HUES64 (cell line): ENCODE measurements around the gene WDR90.
"Not testable (repeated sequence)": the region's sequence is repeated elsewhere in the genome, so short reads cannot be mapped to it uniquely, and the experiment has no call there.

ENCODE experiments used
- H3K27ac ChIP-seq: 2 replicates; pipeline ENCODE4 v1.7.0; 2013; ENCODE audit warnings: low read depth, low read length, inconsistent platforms
- H3K27me3 ChIP-seq: 2 replicates; pipeline ENCODE4 v1.6.1; 2013; ENCODE audit warnings: mild to moderate bottlenecking, low read length; ENCODE audit not compliant: insufficient read depth
- H3K36me3 ChIP-seq: 2 replicates; pipeline ENCODE4 v1.6.1; 2013; ENCODE audit warnings: mild to moderate bottlenecking, low read length; ENCODE audit not compliant: insufficient read depth
- H3K4me1 ChIP-seq: 2 replicates; pipeline ENCODE4 v1.6.1; 2013; ENCODE audit warnings: mild to moderate bottlenecking, low read length, moderate library complexity; ENCODE audit not compliant: insufficient read depth
- H3K4me3 ChIP-seq: 2 replicates; pipeline ENCODE4 v1.5.1; 2013; ENCODE audit warnings: mild to moderate bottlenecking, low read length, moderate library complexity
- H3K9ac ChIP-seq: 2 replicates; pipeline ENCODE4 v1.6.1; 2013; ENCODE audit warnings: mild to moderate bottlenecking, low read depth, low read length
- H3K9me3 ChIP-seq: 2 replicates; pipeline ENCODE4 v1.6.1; 2013; ENCODE audit warnings: low read depth, low read length; ENCODE audit not compliant: insufficient read depth
- WGBS: fragments of 150-250, 120-280 bp; methylation state at CpG from one replicate; pipeline ENCODE4 v1.1.7; 2013; ENCODE audit warnings: missing lambda C conversion rate; 5-methylcytosine and 5-hydroxymethylcytosine counted together

WDR90 gene

DNA sequence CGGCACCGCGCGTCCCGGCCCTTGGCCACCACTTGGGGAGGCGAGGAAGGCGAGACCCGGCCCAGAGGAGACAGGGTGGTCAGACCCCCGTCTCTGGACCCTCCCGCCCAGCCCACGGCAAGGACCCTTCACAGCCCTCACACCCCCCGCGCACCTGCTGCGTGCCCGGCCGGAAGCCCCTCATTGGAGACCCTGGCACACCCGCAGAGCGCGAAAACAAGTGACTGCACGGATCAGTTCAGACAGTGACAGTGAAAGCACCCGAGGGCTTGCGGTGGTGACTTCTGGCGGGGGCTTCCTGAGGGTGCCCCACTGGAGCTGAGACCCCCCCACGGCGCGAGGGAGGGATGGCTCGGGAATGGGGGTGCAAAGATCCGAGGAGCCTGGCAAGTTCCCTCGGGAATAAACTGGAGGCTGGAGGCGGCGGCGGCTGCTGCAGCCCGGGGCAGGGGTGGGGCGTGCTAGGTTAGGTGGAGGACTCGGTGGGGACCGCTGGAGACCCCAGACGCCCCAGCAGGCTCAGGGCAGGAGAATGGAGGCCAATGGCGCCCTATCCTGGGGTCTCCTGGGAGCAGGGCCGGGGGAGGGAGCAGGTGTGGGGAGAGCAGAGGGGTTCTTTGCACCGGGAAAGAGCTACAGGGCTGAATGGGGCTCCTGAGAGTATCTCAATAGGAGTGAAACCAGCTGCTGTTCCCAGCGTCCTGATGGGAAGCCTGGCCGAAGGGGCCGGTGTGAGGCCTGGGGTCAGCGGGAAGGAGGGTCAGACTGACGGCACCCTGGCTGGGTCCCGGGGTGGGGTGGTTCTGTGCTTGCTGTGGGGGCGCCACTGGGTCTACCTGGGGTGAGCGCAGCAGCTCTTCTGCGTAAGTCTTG is 57.3 kb downstream of the WDR90 start:
- no peak overlapping the region for H3K9ac ChIP-seq
- H3K4me3 ChIP-seq = peak overlapping the region; percentile 51
- no peaks in the 10 kb centered on the region for H3K36me3 ChIP-seq
- no peak overlapping the region for H3K27ac ChIP-seq
- WGBS = 6% methylated on average over 49 of the region's 49 CpGs
- peaks cover 97% of the 10 kb centered on the region for H3K27me3 ChIP-seq
- H3K4me1 ChIP-seq = no peaks in the 10 kb centered on the region
- H3K9me3 ChIP-seq = no peaks in the 10 kb centered on the region

DNA sequence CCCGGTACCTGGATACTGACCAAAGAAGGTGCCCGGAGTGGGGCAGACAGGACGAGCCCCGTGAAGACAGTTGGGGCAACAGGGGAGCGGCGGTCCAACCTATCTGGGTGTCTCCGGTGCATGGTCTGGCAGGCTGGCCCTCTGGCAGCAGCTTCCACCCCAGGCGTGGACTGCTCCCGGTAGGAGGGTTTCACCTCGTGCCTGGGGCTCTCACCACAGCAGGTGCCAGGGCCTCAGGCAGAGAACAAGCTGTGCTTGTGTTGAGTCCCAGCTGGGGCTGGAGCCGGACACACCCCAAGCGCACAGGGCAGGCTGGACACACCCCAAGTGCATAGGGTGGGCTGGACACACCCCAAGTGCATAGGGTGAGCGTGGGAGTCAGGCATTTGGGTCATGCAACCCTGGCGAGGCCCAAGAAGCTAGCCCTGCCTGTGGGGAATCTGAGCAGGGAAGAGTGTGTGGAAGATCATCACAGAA is 57.9 kb downstream of the WDR90 start:
- H3K9ac ChIP-seq = no peak overlapping the region
- H3K4me3 ChIP-seq = no peak overlapping the region; the same call in 1 of the 2 replicates
- no peaks in the 10 kb centered on the region for H3K4me1 ChIP-seq
- 44% methylated on average over 14 of the region's 14 CpGs for WGBS
- H3K27ac ChIP-seq = no peak overlapping the region
- no peaks in the 10 kb centered on the region for H3K36me3 ChIP-seq
- no peaks in the 10 kb centered on the region for H3K9me3 ChIP-seq
- peaks cover 92% of the 10 kb centered on the region for H3K27me3 ChIP-seq

DNA sequence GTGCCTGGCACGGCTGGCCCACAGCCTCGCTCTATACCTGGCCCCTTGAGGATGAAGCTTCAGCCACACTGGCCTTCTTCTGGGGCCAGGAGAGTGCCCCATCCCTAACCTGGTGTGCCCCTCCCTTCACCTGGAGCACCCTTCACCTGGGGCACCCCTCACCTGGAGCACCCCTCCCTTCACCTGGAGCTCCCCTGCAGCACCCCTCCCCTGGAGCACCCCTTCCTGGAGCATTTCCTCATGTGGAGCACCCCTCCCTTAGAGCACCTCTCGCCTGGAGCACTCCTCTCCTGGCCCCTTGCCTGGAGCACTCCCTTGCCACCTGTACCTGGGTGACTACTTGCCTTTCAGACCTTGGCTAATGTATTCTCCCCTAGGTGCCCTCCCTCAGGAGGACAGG is 58.9 kb downstream of the WDR90 start:
- 65% methylated on average over 3 of the region's 3 CpGs for WGBS

DNA sequence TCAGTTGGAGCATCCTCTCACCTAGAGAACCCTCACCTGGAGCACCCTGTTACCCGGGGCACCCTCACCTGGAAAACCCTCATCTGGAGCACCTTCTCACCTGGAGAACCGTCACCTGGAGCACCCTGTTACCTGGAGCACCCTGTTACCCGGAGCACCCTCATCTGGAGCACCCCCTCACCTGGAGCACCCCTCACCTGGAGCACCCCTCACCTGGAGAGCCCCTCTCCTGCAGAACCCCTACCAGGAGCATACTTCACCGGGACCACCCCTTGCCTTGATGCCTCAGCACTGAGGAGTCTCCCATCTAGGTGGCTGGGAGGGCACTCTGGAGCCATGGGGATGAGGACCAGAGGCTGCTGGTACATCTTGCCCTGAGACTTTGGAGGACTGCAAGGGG is 59.8 kb downstream of the WDR90 start:
- Histone ChIP-seq H3K27ac (no peak overlapping the region), H3K9me3 (no peaks in the 10 kb centered on the region), H3K27me3 (peaks cover 79% of the 10 kb centered on the region), H3K4me3 (no peak overlapping the region), H3K36me3 (no peaks in the 10 kb centered on the region), H3K4me1 (no peaks in the 10 kb centered on the region), H3K9ac (no peak overlapping the region)
- WGBS = 82% methylated on average over 3 of the region's 4 CpGs

More for the DNA sequence above, 58.9 kb downstream of the WDR90 start:
- H3K9ac ChIP-seq = no peak overlapping the region
- H3K36me3 ChIP-seq = no peaks in the 10 kb centered on the region
- no peaks in the 10 kb centered on the region for H3K9me3 ChIP-seq
- no peaks in the 10 kb centered on the region for H3K4me1 ChIP-seq
- H3K27ac ChIP-seq = no peak overlapping the region
- H3K27me3 ChIP-seq = peaks cover 83% of the 10 kb centered on the region
- H3K4me3 ChIP-seq = no peak overlapping the region

DNA sequence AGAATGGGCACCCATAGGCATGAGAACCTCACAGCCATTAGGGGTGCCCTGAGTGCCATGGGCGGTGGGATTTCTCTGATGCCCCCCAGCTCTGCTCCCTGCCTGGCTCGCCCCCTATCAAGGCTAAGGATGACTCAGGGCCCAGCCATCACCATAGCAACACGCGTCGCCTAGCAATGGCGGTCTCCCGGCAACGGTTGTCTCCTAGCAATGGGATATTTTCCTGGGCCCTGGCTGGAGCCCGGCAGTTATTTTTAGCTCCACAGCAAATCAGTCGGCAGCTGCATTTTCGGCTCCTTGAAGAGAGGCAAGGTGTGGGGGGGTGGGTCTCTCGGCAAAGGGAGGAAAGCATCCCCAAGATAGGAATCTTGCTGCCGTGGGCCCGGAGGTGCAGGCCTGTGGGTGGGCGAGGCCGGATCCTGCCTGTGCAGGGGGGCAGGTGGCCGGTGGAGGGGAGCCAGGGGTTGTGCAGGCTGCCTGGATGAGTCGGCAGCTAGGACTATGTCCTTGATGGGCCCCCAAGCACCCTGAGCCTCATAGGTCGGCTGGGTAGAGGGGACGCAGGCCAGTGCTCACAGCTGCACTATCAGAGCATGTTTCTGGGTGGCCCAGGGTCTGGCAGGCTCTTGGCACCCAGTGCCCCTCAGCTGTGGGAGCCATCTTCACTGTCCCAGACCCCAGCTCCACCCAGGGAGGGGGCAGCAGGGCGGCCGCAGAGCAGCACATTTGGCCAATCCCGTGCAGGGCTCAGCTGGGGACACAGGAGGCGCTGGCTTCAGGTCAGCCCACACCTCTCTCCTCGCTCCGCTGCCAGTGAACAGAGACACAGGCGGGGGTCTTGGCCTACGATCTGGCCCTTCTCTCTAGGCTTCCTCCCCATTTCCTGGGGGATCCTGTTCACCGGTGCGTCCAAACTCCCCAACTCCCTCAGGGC is 60.7 kb downstream of the WDR90 start:
- H3K27me3 ChIP-seq = peaks cover 78% of the 10 kb centered on the region
- H3K9me3 ChIP-seq = no peaks in the 10 kb centered on the region
- H3K9ac ChIP-seq = no peak overlapping the region
- H3K4me1 ChIP-seq = no peaks in the 10 kb centered on the region
- no peak overlapping the region for H3K4me3 ChIP-seq
- 45% methylated on average over 30 of the region's 30 CpGs for WGBS
- H3K36me3 ChIP-seq = no peaks in the 10 kb centered on the region
- no peak overlapping the region for H3K27ac ChIP-seq

DNA sequence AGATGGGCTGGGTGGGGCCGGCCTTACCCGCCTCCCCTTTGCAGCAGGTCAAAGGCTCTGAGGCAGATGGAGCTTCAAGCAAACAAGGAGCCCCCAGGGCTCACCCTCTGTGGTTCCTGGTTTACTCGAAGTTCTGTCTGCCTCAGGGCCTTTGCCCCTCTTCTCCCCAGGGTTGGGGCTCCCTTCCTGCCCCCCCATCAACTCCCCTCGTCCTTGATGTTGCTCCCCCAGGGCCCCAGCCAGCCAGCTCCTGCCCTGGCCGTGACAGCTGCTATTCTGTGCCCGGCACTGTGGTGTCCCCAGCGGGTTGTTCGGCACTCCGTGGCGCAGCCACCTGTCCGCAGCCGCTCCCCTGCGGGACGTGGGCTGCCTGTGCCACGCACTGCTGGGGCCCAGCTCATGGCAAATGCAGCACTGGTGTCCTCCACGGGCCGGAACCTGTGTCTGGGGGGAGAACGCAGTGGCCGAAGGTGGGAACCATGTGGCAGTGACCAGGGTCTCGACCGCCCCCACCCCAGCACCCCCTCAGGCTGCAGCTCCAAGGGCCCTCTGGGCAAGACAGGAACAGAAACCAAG is 61.4 kb downstream of the WDR90 start:
- Histone ChIP-seq H3K27ac (no peak overlapping the region), H3K4me3 (no peak overlapping the region), H3K4me1 (no peaks in the 10 kb centered on the region), H3K9ac (no peak overlapping the region), H3K27me3 (peaks cover 75% of the 10 kb centered on the region), H3K9me3 (no peaks in the 10 kb centered on the region), H3K36me3 (no peaks in the 10 kb centered on the region)
- WGBS = 82% methylated on average over 21 of the region's 21 CpGs

DNA sequence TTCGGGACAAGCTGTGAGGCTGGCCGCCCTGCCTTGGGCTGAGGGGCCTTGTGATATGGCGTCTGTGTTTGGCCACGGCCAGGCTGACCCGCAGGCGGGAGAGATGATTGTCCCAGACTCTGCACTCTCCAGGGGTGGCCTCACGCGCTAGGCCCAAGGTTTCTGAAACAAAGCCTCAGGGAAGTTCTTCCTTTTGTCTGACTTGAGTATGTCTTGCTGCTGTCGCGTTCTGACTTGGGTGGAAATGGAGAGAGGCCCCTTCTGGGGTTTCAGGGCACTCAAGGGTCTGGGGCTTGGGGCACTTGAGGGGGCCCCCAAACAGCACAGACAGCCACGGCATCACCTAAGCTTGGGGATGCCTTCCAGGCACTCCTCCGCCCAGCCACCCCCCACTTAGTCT is 61.9 kb downstream of the WDR90 start:
- Histone ChIP-seq H3K36me3 (no peaks in the 10 kb centered on the region), H3K4me3 (no peak overlapping the region), H3K9me3 (no peaks in the 10 kb centered on the region), H3K27me3 (peaks cover 77% of the 10 kb centered on the region), H3K27ac (no peak overlapping the region), H3K4me1 (0 out of 2 replicates have a peak, but pooled peaks cover 3% of the 10 kb centered on the region), H3K9ac (no peak overlapping the region)
- 82% methylated on average over 12 of the region's 12 CpGs for WGBS

DNA sequence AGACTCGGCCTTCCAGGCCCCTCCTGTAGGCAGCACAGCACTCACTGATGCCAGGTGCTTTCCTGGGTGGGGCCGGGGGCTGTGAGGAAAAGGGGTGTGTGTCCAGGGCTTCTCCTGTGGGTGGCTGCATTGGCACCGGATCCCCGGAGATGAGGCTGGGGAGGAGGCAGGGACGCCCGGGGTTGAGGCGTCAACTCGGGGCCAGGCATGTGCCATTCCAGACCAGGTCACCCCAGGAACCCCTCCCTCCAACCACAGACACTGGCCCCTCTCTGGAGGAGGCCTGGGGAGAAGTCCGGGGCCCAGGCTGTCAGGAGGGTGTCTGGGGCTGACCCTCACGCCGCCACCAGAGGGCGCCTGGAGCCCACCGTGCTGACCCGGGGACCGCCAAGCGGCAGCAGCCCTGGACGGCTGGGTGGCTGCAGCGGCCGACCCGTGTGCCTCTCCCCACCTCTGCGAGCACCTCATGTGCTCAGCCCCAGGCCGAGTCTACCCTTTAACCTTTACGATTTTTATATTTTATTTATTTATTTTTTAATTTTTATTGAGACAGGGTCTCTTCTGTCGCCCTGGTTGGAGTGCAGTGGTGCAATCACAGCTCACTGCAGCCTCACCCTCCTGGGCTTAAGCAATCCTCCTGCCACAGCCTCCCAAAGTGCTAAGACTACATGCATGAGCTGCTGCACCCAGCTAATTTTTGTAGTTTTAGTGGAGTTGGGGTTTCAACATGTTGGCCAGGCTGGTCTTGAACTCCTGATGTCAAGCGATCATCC is 62.6 kb downstream of the WDR90 start:
- WGBS = 19% methylated on average over 22 of the region's 25 CpGs
- no peak overlapping the region for H3K4me3 ChIP-seq
- peaks cover 10% of the 10 kb centered on the region; the same call in 1 of the 2 replicates for H3K4me1 ChIP-seq
- H3K27me3 ChIP-seq = peaks cover 77% of the 10 kb centered on the region
- H3K9ac ChIP-seq = no peak overlapping the region
- no peaks in the 10 kb centered on the region for H3K36me3 ChIP-seq
- no peak overlapping the region for H3K27ac ChIP-seq
- no peaks in the 10 kb centered on the region for H3K9me3 ChIP-seq

DNA sequence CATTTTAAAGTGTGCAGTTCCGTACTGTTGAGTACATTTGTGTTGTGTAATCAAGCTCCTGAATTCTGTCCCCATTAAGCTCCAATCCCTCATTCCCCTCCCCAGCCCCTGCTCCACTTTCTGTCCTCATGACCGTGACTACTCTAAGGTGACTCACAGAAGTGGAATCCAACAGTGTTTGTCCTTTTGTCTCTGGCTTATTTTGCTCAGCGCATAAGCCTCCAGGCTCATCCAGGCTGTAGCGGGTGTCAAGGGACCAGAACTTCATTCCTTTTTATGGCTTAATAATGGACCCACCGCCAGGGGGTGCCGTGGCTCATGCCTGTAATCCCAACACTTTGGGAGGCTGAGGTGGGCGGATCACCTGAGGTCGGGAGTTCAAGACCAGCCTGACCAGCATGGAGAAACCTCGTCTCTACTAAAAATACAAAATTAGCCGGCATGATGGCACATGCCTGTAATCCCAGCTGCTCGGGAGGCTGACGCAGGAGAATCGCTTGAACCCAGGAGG is 63.6 kb downstream of the WDR90 start:
- not testable (repeated sequence) for H3K9ac ChIP-seq, H3K9me3 ChIP-seq, H3K4me3 ChIP-seq, H3K27ac ChIP-seq, H3K36me3 ChIP-seq
- WGBS = 49% methylated on average over 12 of the region's 13 CpGs
- peaks cover 11% of the 10 kb centered on the region; the same call in 1 of the 2 replicates for H3K4me1 ChIP-seq
- H3K27me3 ChIP-seq = peaks cover 69% of the 10 kb centered on the region

DNA sequence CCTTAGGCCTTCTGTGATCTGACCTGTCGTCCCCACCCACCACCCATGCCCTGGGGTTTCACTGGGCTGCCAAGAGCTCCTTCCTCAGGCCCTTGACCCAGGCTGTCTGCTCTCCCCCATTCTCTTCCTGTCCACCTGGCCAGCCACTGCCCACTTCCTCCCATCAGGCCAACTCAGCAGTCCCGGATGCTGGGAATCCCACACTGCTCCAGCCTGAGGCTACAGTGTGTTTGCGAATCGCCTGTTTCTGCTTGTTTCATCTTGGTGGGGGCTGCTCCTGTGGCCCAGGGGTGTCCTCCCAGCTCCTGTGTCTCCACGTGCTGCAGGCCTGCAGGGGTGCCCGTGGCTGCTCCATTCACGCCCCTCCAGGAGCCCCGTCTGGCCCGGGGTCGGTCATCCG is 64.9 kb downstream of the WDR90 start:
- no peaks in the 10 kb centered on the region for H3K36me3 ChIP-seq
- 85% methylated on average over 11 of the region's 11 CpGs for WGBS
- H3K9ac ChIP-seq = no peak overlapping the region
- H3K27ac ChIP-seq = no peak overlapping the region
- H3K9me3 ChIP-seq = no peaks in the 10 kb centered on the region
- no peak overlapping the region for H3K4me3 ChIP-seq
- peaks cover 60% of the 10 kb centered on the region for H3K27me3 ChIP-seq
- peaks cover 11% of the 10 kb centered on the region; the same call in 1 of the 2 replicates for H3K4me1 ChIP-seq
